Liver (tissue), 9 donors: ENCODE results near the gene SKOR1. TPM values are rescaled to one million over a fixed set of nuclear protein-coding genes. Genes with fewer than 3 reads are reported as not detected.

Experiments
- DNase-seq: peaks from one replicate; pipeline ENCODE4 v3.0.0-alpha.2; 2017; ENCODE audit warnings: low spot score
- H3K27ac ChIP-seq, 2 donors: one replicate each; pipeline ENCODE4 v1.7.0; 2013; ENCODE audit warnings: inconsistent platforms in 2 of 2, low read length in 2 of 2, control low read depth in 1 of 2, low read depth in 1 of 2, mild to moderate bottlenecking in 1 of 2
- H3K27me3 ChIP-seq, 4 donors: one replicate each; pipeline versions ENCODE4 v1.6.1 to v1.7.0; 2013; ENCODE audit warnings: low read length in 3 of 4, inconsistent platforms in 1 of 4, mild to moderate bottlenecking in 1 of 4, moderate library complexity in 1 of 4; ENCODE audit not compliant: control insufficient read depth in 4 of 4, insufficient read depth in 4 of 4
- H3K36me3 ChIP-seq, 4 donors: one replicate each; pipeline versions ENCODE4 v1.6.1 to v1.7.0; 2013; ENCODE audit warnings: low read length in 3 of 4, mild to moderate bottlenecking in 3 of 4, low read depth in 1 of 4, moderate library complexity in 1 of 4; ENCODE audit not compliant: control insufficient read depth in 4 of 4, insufficient read depth in 3 of 4
- H3K4me1 ChIP-seq, 4 donors: one replicate each; pipeline versions ENCODE4 v1.6.1 to v1.7.0; 2013; ENCODE audit warnings: low read length in 3 of 4, mild to moderate bottlenecking in 3 of 4, moderate library complexity in 1 of 4; ENCODE audit not compliant: control insufficient read depth in 4 of 4, insufficient read depth in 4 of 4
- H3K4me3 ChIP-seq, 3 donors: one replicate each; pipeline versions ENCODE4 v1.6.1 to v1.7.0; 2013; ENCODE audit warnings: low read length in 3 of 3, control low read depth in 1 of 3, low read depth in 1 of 3, mild to moderate bottlenecking in 1 of 3
- H3K9ac ChIP-seq, 2 donors: one replicate each; pipeline ENCODE4 v1.7.0; 2013; ENCODE audit warnings: low read length in 2 of 2, mild to moderate bottlenecking in 2 of 2, moderate library complexity in 2 of 2, control low read depth in 1 of 2, low read depth in 1 of 2
- H3K9me3 ChIP-seq, 4 donors: one replicate each; pipeline versions ENCODE4 v1.6.1 to v1.7.0; 2013; ENCODE audit warnings: low read length in 3 of 4; ENCODE audit not compliant: control insufficient read depth in 4 of 4
- GABPA ChIP-seq, 2 donors: IDR thresholded peaks in 1 of 2; conservative IDR thresholded peaks in 1 of 2; 2 replicates each; pipeline ENCODE4 v1.6.1; 2016; ENCODE audit warnings: antibody characterized with exemption in 2 of 2, mild to moderate bottlenecking in 1 of 2, moderate library complexity in 1 of 2
- HNF4G ChIP-seq: IDR thresholded peaks from 2 replicates; pipeline ENCODE4 v1.6.1; 2016; ENCODE audit warnings: antibody characterized with exemption
- NR2F2 ChIP-seq: IDR thresholded peaks from 2 replicates; pipeline ENCODE4 v1.6.1; 2016; ENCODE audit warnings: antibody characterized with exemption
- RAD21 ChIP-seq, 2 donors: IDR thresholded peaks; 2 replicates each; pipeline ENCODE4 v1.6.1; 2016; ENCODE audit warnings: antibody characterized with exemption in 2 of 2, mild to moderate bottlenecking in 2 of 2
- TAF1 ChIP-seq: conservative IDR thresholded peaks from 2 replicates; pipeline ENCODE4 v1.6.1; 2016; ENCODE audit warnings: antibody characterized with exemption, mild to moderate bottlenecking
- WGBS: extraction: QIAGEN DNeasy Blood & Tissue Kit; methylation state at CpG from one replicate; pipeline ENCODE4 v1.1.7; 2013; 5-methylcytosine and 5-hydroxymethylcytosine counted together
- polyA plus RNA-seq, 2 donors: library from polyadenylated mRNA; stranded (reverse) in 1 of 2; unstranded in 1 of 2; fragments of 200-250 nt in 1 of 2; fragments of >200 nt in 1 of 2; fragmentation: Nextera tagmentation in 1 of 2; extraction: Ambion mirVana in 1 of 2; gene quantifications; one replicate each; pipeline versions ENCODE4 v1.2.1 to v1.2.3, GENCODE V29; 2013 to 2015
- total RNA-seq, 2 donors: library from RNA; depleted of rRNA; stranded (reverse); fragments of >200 nt; gene quantifications; one replicate each; pipeline ENCODE4 v1.2.3, GENCODE V29; 2014
- TF ChIP-seq, protein P1 (sequence below): IDR thresholded peaks from 2 replicates; pipeline ENCODE4 v1.6.1; 2016; ENCODE audit warnings: antibody characterized with exemption
- TF ChIP-seq, protein P2 (sequence below): IDR thresholded peaks from 2 replicates; pipeline ENCODE4 v1.6.1; 2016; ENCODE audit warnings: antibody characterized with exemption
- TF ChIP-seq, protein P3 (sequence below): IDR thresholded peaks from 2 replicates; pipeline ENCODE4 v1.6.1; 2016; ENCODE audit warnings: antibody characterized with exemption
- TF ChIP-seq, protein P4 (sequence below): fragments of 150-350 bp; IDR thresholded peaks from 2 replicates; pipeline ENCODE4 v1.5.1; 2017; ENCODE audit warnings: improper control_type of control experiment, low read depth, low read length; ENCODE audit not compliant: missing input control
- TF ChIP-seq, protein P5 (sequence below): IDR thresholded peaks from 2 replicates; pipeline ENCODE4 v1.6.1; 2016; ENCODE audit warnings: antibody characterized with exemption, mild to moderate bottlenecking
- donor health status: healthy.
- donor health status: healthy.
- donor health status: healthy.
- donor health status: healthy.
- donor health status: healthy.

The SKOR1 gene
- total and polyA plus RNA-seq, 4 donors = 0.02 to 0.17 (median 0.05) TPM; not detected in 1

DNA sequence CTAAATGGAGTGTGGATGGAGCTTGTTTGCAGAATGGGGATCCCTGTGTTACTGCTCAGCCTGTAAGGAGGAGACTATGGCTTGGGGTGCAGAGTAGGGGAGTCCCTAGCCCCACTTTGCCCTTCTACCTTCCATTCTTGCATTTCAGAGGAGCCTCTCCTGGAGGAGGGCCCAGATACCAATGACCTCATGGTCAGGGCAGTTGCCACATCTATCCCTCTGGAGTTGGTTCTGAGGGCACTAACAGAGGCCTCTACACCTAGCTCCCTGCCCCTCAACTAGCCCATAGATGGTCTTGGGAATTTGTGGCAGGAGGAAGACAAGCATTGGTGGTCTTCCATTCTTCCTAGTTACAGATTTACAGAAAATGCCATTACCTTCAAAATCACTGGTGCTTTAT is 6.1 kb downstream of the SKOR1 start:
- TF ChIP-seq, protein P1, sequence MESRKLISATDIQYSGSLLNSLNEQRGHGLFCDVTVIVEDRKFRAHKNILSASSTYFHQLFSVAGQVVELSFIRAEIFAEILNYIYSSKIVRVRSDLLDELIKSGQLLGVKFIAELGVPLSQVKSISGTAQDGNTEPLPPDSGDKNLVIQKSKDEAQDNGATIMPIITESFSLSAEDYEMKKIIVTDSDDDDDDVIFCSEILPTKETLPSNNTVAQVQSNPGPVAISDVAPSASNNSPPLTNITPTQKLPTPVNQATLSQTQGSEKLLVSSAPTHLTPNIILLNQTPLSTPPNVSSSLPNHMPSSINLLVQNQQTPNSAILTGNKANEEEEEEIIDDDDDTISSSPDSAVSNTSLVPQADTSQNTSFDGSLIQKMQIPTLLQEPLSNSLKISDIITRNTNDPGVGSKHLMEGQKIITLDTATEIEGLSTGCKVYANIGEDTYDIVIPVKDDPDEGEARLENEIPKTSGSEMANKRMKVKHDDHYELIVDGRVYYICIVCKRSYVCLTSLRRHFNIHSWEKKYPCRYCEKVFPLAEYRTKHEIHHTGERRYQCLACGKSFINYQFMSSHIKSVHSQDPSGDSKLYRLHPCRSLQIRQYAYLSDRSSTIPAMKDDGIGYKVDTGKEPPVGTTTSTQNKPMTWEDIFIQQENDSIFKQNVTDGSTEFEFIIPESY = no peak
- no peak for TF ChIP-seq TAF1
- no peak for TF ChIP-seq HNF4G
- TF ChIP-seq GABPA (IDR thresholded peaks at IDR 0.05 in 1 of 2, conservative IDR thresholded peaks at IDR 0.05 in 1 of 2) = no peak
- TF ChIP-seq, protein P2, sequence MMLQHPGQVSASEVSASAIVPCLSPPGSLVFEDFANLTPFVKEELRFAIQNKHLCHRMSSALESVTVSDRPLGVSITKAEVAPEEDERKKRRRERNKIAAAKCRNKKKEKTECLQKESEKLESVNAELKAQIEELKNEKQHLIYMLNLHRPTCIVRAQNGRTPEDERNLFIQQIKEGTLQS = no peak
- TF ChIP-seq, protein P3, sequence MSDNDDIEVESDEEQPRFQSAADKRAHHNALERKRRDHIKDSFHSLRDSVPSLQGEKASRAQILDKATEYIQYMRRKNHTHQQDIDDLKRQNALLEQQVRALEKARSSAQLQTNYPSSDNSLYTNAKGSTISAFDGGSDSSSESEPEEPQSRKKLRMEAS = no peak
- TF ChIP-seq, protein P4, sequence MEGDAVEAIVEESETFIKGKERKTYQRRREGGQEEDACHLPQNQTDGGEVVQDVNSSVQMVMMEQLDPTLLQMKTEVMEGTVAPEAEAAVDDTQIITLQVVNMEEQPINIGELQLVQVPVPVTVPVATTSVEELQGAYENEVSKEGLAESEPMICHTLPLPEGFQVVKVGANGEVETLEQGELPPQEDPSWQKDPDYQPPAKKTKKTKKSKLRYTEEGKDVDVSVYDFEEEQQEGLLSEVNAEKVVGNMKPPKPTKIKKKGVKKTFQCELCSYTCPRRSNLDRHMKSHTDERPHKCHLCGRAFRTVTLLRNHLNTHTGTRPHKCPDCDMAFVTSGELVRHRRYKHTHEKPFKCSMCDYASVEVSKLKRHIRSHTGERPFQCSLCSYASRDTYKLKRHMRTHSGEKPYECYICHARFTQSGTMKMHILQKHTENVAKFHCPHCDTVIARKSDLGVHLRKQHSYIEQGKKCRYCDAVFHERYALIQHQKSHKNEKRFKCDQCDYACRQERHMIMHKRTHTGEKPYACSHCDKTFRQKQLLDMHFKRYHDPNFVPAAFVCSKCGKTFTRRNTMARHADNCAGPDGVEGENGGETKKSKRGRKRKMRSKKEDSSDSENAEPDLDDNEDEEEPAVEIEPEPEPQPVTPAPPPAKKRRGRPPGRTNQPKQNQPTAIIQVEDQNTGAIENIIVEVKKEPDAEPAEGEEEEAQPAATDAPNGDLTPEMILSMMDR = no peak
- TF ChIP-seq NR2F2 = no peak
- Histone ChIP-seq H3K4me3 (no peak overlapping the region), H3K27me3 (peaks cover 3 to 19% (median 9%) of the 10 kb centered on the region in 4 donors), H3K36me3 (no peaks in the 10 kb centered on the region), H3K9me3 (peaks cover 0 to under 1% (median 0%) of the 10 kb centered on the region in 4 donors), H3K9ac (no peak overlapping the region), H3K27ac (no peak overlapping the region), H3K4me1 (peaks cover 30 to 66% (median 46%) of the 10 kb centered on the region in 4 donors)
- no peak for DNase-seq

DNA sequence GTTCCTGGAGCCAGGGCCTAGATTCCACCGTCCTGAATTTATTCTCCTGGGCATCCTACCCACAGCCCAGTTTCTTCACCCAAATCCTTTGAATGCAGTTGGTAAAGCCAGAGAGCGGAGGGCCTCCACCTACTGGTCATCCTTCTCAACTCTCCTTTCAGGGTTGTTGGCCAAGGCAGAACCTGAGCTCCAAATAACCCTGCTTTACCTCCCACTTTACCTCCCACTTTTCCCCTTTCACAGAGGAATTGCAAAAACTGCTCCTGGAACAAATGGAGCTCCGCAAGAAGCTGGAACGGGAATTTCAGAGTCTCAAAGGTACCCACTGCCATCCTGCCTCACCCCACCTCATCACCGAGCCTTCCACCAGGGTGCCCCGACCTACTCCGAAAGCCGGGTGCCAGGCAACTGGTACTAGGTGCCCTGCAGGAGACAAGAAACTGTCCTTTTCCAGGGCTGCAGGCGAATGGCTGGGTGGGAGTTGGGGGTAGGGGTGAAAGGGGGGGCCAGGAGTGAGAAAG is 6.8 kb downstream of the SKOR1 start:
- Histone ChIP-seq H3K4me1 (peaks cover 30 to 60% (median 46%) of the 10 kb centered on the region in 4 donors), H3K36me3 (no peaks in the 10 kb centered on the region), H3K9me3 (no peaks in the 10 kb centered on the region), H3K27me3 (peaks cover 3 to 19% (median 5%) of the 10 kb centered on the region in 4 donors), H3K9ac (no peak overlapping the region), H3K4me3 (no peak overlapping the region), H3K27ac (no peak overlapping the region)
- TF ChIP-seq, protein P5, sequence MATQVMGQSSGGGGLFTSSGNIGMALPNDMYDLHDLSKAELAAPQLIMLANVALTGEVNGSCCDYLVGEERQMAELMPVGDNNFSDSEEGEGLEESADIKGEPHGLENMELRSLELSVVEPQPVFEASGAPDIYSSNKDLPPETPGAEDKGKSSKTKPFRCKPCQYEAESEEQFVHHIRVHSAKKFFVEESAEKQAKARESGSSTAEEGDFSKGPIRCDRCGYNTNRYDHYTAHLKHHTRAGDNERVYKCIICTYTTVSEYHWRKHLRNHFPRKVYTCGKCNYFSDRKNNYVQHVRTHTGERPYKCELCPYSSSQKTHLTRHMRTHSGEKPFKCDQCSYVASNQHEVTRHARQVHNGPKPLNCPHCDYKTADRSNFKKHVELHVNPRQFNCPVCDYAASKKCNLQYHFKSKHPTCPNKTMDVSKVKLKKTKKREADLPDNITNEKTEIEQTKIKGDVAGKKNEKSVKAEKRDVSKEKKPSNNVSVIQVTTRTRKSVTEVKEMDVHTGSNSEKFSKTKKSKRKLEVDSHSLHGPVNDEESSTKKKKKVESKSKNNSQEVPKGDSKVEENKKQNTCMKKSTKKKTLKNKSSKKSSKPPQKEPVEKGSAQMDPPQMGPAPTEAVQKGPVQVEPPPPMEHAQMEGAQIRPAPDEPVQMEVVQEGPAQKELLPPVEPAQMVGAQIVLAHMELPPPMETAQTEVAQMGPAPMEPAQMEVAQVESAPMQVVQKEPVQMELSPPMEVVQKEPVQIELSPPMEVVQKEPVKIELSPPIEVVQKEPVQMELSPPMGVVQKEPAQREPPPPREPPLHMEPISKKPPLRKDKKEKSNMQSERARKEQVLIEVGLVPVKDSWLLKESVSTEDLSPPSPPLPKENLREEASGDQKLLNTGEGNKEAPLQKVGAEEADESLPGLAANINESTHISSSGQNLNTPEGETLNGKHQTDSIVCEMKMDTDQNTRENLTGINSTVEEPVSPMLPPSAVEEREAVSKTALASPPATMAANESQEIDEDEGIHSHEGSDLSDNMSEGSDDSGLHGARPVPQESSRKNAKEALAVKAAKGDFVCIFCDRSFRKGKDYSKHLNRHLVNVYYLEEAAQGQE = no peak
- TF ChIP-seq RAD21 (IDR thresholded peaks at IDR 0.05) = peak; percentile 62 to 67
- 28% methylated on average over 9 of the region's 9 CpGs for WGBS
- DNase-seq = no peak
